PC-9 (cell line): Measurements from ENCODE around the gene HUS1. TPM values are rescaled to one million over a fixed set of nuclear protein-coding genes. Genes with fewer than 3 reads are reported as not detected.
A peak's percentile ranks its signal among the peaks of the same experiment; 100 is the strongest.

Experiments used
- BruUV-seq: library from RNA; stranded (reverse); fragments of 400-500 nt; replicated peaks from 2 replicates; lab custom pipeline; 2021; lab: Mats Ljungman, UMichigan
- CTCF ChIA-PET: fragments of 300-600 bp; sonication (Branson Sonifier 250); formaldehyde crosslinking; loops from one replicate; lab custom pipeline; 2022; ENCODE audit warnings: antibody characterized with exemption; lab: Charles Lee
- POLR2A ChIA-PET: fragments of 300-600 bp; sonication (Branson Sonifier 250); formaldehyde crosslinking; loops from one replicate; lab custom pipeline; 2022; ENCODE audit warnings: antibody characterized with exemption; ENCODE audit not compliant: unreplicated experiment; lab: Charles Lee
- DNase-seq, 2 experiments: peaks; one replicate each; pipeline versions ENCODE4 v3.0.0 to v3.0.0-alpha.2; 2015 to 2022; ENCODE audit warnings: mixed read lengths in 1 of 2
- H2AFZ ChIP-seq: fragments of 200-600 bp; sonication (generic); 2 replicates; pipeline ENCODE4 v1.8.1; 2017; ENCODE audit warnings: antibody characterized with exemption
- H3F3A ChIP-seq: fragments of 200-600 bp; sonication (generic); 2 replicates; pipeline ENCODE4 v1.8.1; 2017; ENCODE audit warnings: antibody characterized with exemption, mild to moderate bottlenecking, low read depth; ENCODE audit not compliant: insufficient read depth
- H3K27ac ChIP-seq: fragments of 200-600 bp; sonication (generic); 2 replicates; pipeline ENCODE4 v1.6.1; 2016; ENCODE audit warnings: mixed run types
- H3K27me3 ChIP-seq: fragments of 200-600 bp; sonication (generic); 2 replicates; pipeline ENCODE4 v1.6.1; 2016; ENCODE audit warnings: low read depth, mixed run types; ENCODE audit not compliant: insufficient read depth
- H3K36me3 ChIP-seq: fragments of 200-600 bp; sonication (generic); 2 replicates; pipeline ENCODE4 v1.6.1; 2016; ENCODE audit warnings: low read depth, mixed run types
- H3K4me1 ChIP-seq: fragments of 200-600 bp; sonication (generic); replicated peaks from 2 replicates; pipeline ENCODE4 v1.6.1; 2016; ENCODE audit warnings: mixed run types; ENCODE audit not compliant: insufficient read depth
- H3K4me2 ChIP-seq: fragments of 200-600 bp; sonication (generic); 2 replicates; pipeline ENCODE4 v1.6.1; 2017; ENCODE audit warnings: mixed run types
- H3K4me3 ChIP-seq: fragments of 200-600 bp; sonication (generic); 2 replicates; pipeline ENCODE4 v1.6.1; 2016; ENCODE audit warnings: mixed run types
- H3K79me2 ChIP-seq: fragments of 200-600 bp; sonication (generic); 2 replicates; pipeline ENCODE4 v1.6.1; 2017; ENCODE audit warnings: low read depth, mixed run types
- H3K9me2 ChIP-seq: fragments of 200-600 bp; sonication (generic); 2 replicates; pipeline ENCODE4 v1.8.1; 2017; ENCODE audit warnings: mild to moderate bottlenecking; ENCODE audit not compliant: insufficient read depth
- H3K9me3 ChIP-seq: fragments of 200-600 bp; sonication (generic); 2 replicates; pipeline ENCODE4 v1.8.1; 2016; ENCODE audit warnings: low read depth; ENCODE audit not compliant: insufficient read depth
- H4K20me1 ChIP-seq: fragments of 200-600 bp; sonication (generic); 2 replicates; pipeline ENCODE4 v1.8.1; 2017; ENCODE audit not compliant: insufficient read depth
- EZH2 ChIP-seq: fragments of 200-600 bp; sonication (generic); IDR thresholded peaks from 2 replicates; pipeline ENCODE4 v1.8.0; 2017; ENCODE audit warnings: antibody characterized with exemption, low read depth
- intact Hi-C: fragments of 100-400 bp; cut with micrococcal nuclease; formaldehyde crosslinking; loops from one replicate; pipeline ENCODE4 v1.10.0; 2022; ENCODE audit not compliant: unreplicated experiment
- total RNA-seq: library from RNA; stranded (reverse); gene quantifications from 2 replicates; pipeline ENCODE4 v1.2.3, GENCODE V29; 2021
- TF ChIP-seq, protein P1 (sequence below): fragments of 200-600 bp; sonication (generic); conservative IDR thresholded peaks from 2 replicates; pipeline ENCODE4 v1.6.1; 2017; ENCODE audit warnings: mixed run types, antibody characterized with exemption, mild to moderate bottlenecking, moderate library complexity

The HUS1 gene
- total RNA-seq, 1 experiment from 2014 or later = 43.5 TPM

DNA sequence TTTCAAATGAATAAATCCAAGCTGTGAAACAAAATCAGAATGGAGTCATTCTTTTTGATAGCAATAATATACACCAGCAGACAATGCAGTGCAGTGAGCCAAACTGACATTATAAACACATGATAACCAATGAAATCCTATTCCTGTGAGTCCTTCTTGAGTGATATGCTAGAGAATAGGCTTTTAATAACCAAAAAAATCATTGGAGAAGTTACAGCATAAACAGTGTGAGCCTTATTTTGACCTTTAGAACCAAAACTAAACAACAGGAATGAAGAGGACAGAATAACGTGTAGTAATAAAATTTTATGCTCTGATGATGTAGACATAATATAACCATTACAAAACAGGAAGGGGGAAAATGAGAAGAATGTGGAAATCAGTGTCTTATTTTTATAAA, 8.7 kb downstream of the HUS1 start:
- Histone ChIP-seq H3F3A (peaks cover 3% of the 10 kb centered on the region; the same call in 1 of the 2 replicates), H3K36me3 (peaks cover 53% of the 10 kb centered on the region), H3K4me3 (no peak overlapping the region), H2AFZ (no peak overlapping the region), H3K27me3 (no peaks in the 10 kb centered on the region), H3K9me2 (no peaks in the 10 kb centered on the region), H4K20me1 (no peaks in the 10 kb centered on the region), H3K4me2 (no peak overlapping the region), H3K27ac (no peak overlapping the region), H3K79me2 (no peaks in the 10 kb centered on the region), H3K4me1 (peaks cover 11% of the 10 kb centered on the region), H3K9me3 (no peaks in the 10 kb centered on the region)
- no peak for DNase-seq
- TF ChIP-seq, protein P1, sequence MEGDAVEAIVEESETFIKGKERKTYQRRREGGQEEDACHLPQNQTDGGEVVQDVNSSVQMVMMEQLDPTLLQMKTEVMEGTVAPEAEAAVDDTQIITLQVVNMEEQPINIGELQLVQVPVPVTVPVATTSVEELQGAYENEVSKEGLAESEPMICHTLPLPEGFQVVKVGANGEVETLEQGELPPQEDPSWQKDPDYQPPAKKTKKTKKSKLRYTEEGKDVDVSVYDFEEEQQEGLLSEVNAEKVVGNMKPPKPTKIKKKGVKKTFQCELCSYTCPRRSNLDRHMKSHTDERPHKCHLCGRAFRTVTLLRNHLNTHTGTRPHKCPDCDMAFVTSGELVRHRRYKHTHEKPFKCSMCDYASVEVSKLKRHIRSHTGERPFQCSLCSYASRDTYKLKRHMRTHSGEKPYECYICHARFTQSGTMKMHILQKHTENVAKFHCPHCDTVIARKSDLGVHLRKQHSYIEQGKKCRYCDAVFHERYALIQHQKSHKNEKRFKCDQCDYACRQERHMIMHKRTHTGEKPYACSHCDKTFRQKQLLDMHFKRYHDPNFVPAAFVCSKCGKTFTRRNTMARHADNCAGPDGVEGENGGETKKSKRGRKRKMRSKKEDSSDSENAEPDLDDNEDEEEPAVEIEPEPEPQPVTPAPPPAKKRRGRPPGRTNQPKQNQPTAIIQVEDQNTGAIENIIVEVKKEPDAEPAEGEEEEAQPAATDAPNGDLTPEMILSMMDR = no peak
- no peak for TF ChIP-seq EZH2
- BruUV-seq = no TSS peak
- ChIA-PET CTCF (no interaction called here), POLR2A (no interaction called here)
- intact Hi-C loops = no loop called here

DNA sequence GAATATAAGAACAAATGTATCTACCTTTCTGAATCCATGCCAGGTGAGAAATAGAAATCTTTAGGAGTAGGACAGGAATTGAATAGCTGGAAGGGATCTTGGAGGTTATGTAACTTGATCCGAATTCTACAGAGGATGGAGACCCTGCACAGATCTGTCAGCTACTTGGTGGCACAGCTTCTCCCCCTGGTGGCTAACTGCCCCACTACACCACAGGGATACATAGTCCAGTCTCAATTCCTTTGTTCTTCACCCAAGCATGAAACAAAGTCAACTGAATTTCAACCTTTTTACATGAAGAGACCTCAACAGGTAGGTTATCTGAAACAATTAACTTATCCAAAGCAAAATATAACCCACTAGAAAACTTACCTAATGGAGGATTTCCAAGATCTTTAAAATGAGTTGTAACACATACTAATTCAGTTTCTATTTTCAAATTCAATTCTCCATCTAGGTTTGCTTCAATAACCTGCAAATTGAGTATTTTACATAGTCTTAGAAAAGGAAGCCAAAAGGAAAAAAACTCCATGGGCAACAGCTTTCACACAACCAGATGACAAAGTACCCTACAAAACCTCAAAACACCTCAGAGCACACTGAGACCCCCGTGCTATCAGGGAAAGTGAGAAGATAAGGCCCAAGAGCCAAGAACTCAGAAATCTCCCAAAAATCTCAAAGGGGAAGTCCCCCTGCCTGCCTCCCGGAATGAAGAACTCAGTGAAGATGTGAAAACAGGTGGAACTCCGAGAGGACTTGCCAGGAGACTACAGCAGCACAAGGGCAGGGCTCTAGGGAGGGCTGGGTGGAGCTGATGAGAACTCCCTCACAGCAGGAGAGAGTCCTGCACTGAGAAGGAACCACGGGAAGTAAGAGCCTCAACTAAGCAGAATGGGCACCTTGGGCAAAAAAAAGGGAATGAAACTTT, 10.3 kb downstream of the HUS1 start:
- peak; percentile 64 to 66 for DNase-seq
- H3K4me1 ChIP-seq = peaks cover 11% of the 10 kb centered on the region
- TF ChIP-seq, protein P1 = peak; percentile 99
- no peak for TF ChIP-seq EZH2
- no peak overlapping the region for H3K4me3 ChIP-seq
- ChIA-PET POLR2A (no interaction called here), CTCF (interaction anchor here (0.6 to 1.0 kb wide), 3 partner anchors 314 to 703 kb away, joined by 4 to 7 read pairs (median 4); no protein-coding TSS in a partner anchor)
- BruUV-seq = no TSS peak
- peaks cover 63% of the 10 kb centered on the region for H3K36me3 ChIP-seq
- no peak overlapping the region for H3K4me2 ChIP-seq
- 0 out of 2 replicates have a peak overlapping the region, but pooled peaks have one; percentile 0 for H3K27ac ChIP-seq
- H3K79me2 ChIP-seq = no peaks in the 10 kb centered on the region
- no peaks in the 10 kb centered on the region for H3K27me3 ChIP-seq
- H2AFZ ChIP-seq = no peak overlapping the region
- no peaks in the 10 kb centered on the region for H3K9me3 ChIP-seq
- H3K9me2 ChIP-seq = no peaks in the 10 kb centered on the region
- intact Hi-C loops = loop anchor here (1.0 kb wide), 2 partner anchors 150 to 703 kb away; no protein-coding TSS in a partner anchor
- H4K20me1 ChIP-seq = no peaks in the 10 kb centered on the region
- peaks cover 3% of the 10 kb centered on the region; the same call in 1 of the 2 replicates for H3F3A ChIP-seq

DNA sequence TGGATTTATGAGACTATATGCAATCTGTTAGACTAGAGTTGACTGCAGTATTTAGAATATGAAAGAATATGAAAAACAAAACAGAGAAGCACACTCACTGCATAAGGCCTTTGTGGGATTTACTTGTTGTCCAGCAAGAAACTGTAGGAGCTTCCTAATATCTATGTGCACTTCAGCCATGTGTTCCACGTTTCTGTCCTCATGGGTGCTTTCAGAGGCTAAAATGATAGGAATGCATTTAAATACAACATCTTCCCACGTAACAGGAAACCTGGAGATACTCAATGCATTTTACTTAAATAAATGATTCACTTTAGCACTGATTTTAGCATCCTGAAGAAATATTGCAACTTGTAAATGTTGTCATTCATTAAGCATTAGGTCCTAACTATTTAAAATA, 11.7 kb downstream of the HUS1 start:
- Histone ChIP-seq H3F3A (peaks cover 3% of the 10 kb centered on the region; the same call in 1 of the 2 replicates), H3K79me2 (no peaks in the 10 kb centered on the region), H4K20me1 (no peaks in the 10 kb centered on the region), H3K4me3 (no peak overlapping the region), H3K27me3 (no peaks in the 10 kb centered on the region), H3K27ac (no peak overlapping the region), H3K4me1 (peaks cover 11% of the 10 kb centered on the region), H3K36me3 (peaks cover 61% of the 10 kb centered on the region), H3K9me2 (no peaks in the 10 kb centered on the region), H2AFZ (no peak overlapping the region), H3K4me2 (no peak overlapping the region), H3K9me3 (no peaks in the 10 kb centered on the region)
- TF ChIP-seq, protein P1 = no peak
- TF ChIP-seq EZH2 = no peak
- ChIA-PET CTCF (interaction anchor here (0.6 kb wide), 1 partner anchor 362 kb away, joined by 4 read pairs; no protein-coding TSS in a partner anchor), POLR2A (interaction anchor here (0.5 kb wide), 1 partner anchor 374 kb away, joined by 6 read pairs; no protein-coding TSS in a partner anchor)
- DNase-seq = no peak
- BruUV-seq = no TSS peak
- intact Hi-C loops = no loop called here
